Measurements from ENCODE around the gene IGF1R. TPM values are rescaled to one million over a fixed set of nuclear protein-coding genes. Genes with fewer than 3 reads are reported as not detected.

Gene IGF1R
- total RNA-seq, 1 donor from 2014 or later = 131 TPM

DNA sequence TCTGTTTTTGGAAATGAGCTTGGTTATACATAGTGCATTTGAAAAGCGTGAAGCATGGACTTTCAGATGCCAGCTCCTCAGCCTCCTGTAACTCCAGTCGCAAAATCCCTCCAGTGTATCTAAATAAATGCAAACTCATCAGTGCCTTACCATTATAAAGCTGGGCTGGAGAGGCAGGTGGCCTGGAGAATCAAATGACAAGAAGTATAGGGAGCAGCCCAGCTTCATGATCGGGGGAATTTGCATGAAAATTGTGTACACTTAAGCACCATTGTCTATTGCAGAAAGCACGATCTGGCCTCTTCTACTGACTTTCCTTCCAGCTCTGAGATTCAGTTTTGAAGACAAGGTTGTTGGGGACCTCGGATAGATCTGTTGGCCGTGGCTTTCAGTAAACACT lies 71.7 kb downstream of the IGF1R start:
- H3K4me1 Mint-ChIP-seq (ENCODE audit: unreplicated experiment) = peaks cover 73% of the 10 kb centered on the region
- H3K27ac Mint-ChIP-seq (ENCODE audit: unreplicated experiment) = no peak overlapping the region
- no peak overlapping the region for H3K4me3 Mint-ChIP-seq (ENCODE audit: unreplicated experiment)
- TF ChIP-seq, protein P1, sequence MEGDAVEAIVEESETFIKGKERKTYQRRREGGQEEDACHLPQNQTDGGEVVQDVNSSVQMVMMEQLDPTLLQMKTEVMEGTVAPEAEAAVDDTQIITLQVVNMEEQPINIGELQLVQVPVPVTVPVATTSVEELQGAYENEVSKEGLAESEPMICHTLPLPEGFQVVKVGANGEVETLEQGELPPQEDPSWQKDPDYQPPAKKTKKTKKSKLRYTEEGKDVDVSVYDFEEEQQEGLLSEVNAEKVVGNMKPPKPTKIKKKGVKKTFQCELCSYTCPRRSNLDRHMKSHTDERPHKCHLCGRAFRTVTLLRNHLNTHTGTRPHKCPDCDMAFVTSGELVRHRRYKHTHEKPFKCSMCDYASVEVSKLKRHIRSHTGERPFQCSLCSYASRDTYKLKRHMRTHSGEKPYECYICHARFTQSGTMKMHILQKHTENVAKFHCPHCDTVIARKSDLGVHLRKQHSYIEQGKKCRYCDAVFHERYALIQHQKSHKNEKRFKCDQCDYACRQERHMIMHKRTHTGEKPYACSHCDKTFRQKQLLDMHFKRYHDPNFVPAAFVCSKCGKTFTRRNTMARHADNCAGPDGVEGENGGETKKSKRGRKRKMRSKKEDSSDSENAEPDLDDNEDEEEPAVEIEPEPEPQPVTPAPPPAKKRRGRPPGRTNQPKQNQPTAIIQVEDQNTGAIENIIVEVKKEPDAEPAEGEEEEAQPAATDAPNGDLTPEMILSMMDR (IDR thresholded peaks at IDR 0.05; ENCODE audit: unreplicated experiment) = no peak
- no peaks in the 10 kb centered on the region for H3K9me3 Mint-ChIP-seq (ENCODE audit: unreplicated experiment)
- H3K36me3 Mint-ChIP-seq (ENCODE audit: low read depth, unreplicated experiment) = peaks cover 3% of the 10 kb centered on the region
- peaks cover 9% of the 10 kb centered on the region for H3K27me3 Mint-ChIP-seq (ENCODE audit: unreplicated experiment)
- DNase-seq (ENCODE audit: low spot score) = no peak

- H3K36me3 Mint-ChIP-seq (ENCODE audit: low read depth, unreplicated experiment) = peaks cover 6% of the 10 kb centered on the region
- no peak overlapping the region for H3K4me3 Mint-ChIP-seq (ENCODE audit: unreplicated experiment)
- TF ChIP-seq, protein P1 (IDR thresholded peaks at IDR 0.05; ENCODE audit: unreplicated experiment) = no peak
- no peak for DNase-seq (ENCODE audit: low spot score)
- peaks cover 10% of the 10 kb centered on the region for H3K27me3 Mint-ChIP-seq (ENCODE audit: unreplicated experiment)
- peak overlapping the region; percentile 51 for H3K27ac Mint-ChIP-seq (ENCODE audit: unreplicated experiment)
- H3K9me3 Mint-ChIP-seq (ENCODE audit: unreplicated experiment) = no peaks in the 10 kb centered on the region
- peaks cover 70% of the 10 kb centered on the region for H3K4me1 Mint-ChIP-seq (ENCODE audit: unreplicated experiment)
These were observed 72.5 kb downstream of the IGF1R start for GRCh38 chr15:98720577-98721565.

- no peaks in the 10 kb centered on the region for H3K9me3 Mint-ChIP-seq (ENCODE audit: unreplicated experiment)
- H3K27me3 Mint-ChIP-seq (ENCODE audit: unreplicated experiment) = peaks cover 10% of the 10 kb centered on the region
- TF ChIP-seq, protein P1 (IDR thresholded peaks at IDR 0.05; ENCODE audit: unreplicated experiment) = no peak
- H3K27ac Mint-ChIP-seq (ENCODE audit: unreplicated experiment) = no peak overlapping the region
- H3K4me1 Mint-ChIP-seq (ENCODE audit: unreplicated experiment) = peaks cover 63% of the 10 kb centered on the region
- no peak overlapping the region for H3K4me3 Mint-ChIP-seq (ENCODE audit: unreplicated experiment)
- peaks cover 6% of the 10 kb centered on the region for H3K36me3 Mint-ChIP-seq (ENCODE audit: low read depth, unreplicated experiment)
- DNase-seq (ENCODE audit: low spot score) = no peak
These were observed 73.9 kb downstream of the IGF1R start for GRCh38 chr15:98722209-98722608.

DNA sequence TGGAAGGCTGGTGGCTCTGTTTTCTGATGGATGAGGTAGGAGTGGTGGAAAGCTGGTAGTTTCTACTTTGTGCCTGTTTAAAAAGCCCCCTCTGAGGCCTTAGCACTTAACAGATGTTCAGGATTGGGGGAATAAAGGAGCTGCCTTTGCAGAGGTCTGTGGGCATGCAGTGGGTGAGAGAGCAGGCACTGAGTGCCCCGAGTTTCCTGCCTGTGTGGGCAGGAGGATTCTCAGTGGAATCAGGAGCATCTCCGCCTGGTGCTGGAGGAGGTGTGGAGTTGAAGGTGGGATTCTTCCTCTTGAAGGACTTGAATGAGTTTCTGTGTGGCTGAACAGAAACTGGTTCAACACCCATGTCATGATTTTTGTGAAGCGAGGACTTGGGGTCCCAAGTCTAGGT lies 74.3 kb downstream of the IGF1R start:
- DNase-seq (ENCODE audit: low spot score) = no peak
- Mint-ChIP-seq H3K4me1 (ENCODE audit: unreplicated experiment) (peaks cover 63% of the 10 kb centered on the region), H3K27ac (ENCODE audit: unreplicated experiment) (no peak overlapping the region), H3K36me3 (ENCODE audit: low read depth, unreplicated experiment) (peaks cover 6% of the 10 kb centered on the region), H3K4me3 (ENCODE audit: unreplicated experiment) (no peak overlapping the region), H3K27me3 (ENCODE audit: unreplicated experiment) (peaks cover 10% of the 10 kb centered on the region), H3K9me3 (ENCODE audit: unreplicated experiment) (no peaks in the 10 kb centered on the region)
- TF ChIP-seq, protein P1 (IDR thresholded peaks at IDR 0.05; ENCODE audit: unreplicated experiment) = no peak

GRCh38 chr15:98723195-98723594 lies 74.9 kb downstream of the IGF1R start:
- H3K27ac Mint-ChIP-seq (ENCODE audit: unreplicated experiment) = peak overlapping the region; percentile 11
- peaks cover 63% of the 10 kb centered on the region for H3K4me1 Mint-ChIP-seq (ENCODE audit: unreplicated experiment)
- TF ChIP-seq, protein P1 (IDR thresholded peaks at IDR 0.05; ENCODE audit: unreplicated experiment) = no peak
- peaks cover 10% of the 10 kb centered on the region for H3K27me3 Mint-ChIP-seq (ENCODE audit: unreplicated experiment)
- no peak overlapping the region for H3K4me3 Mint-ChIP-seq (ENCODE audit: unreplicated experiment)
- DNase-seq (ENCODE audit: low spot score) = no peak
- H3K9me3 Mint-ChIP-seq (ENCODE audit: unreplicated experiment) = no peaks in the 10 kb centered on the region
- peaks cover 6% of the 10 kb centered on the region for H3K36me3 Mint-ChIP-seq (ENCODE audit: low read depth, unreplicated experiment)

Data from endothelial cell (in vitro differentiated cells).